H1 (cell line): Measurements from ENCODE around the gene FOXF1.
A peak's percentile ranks its signal among the peaks of the same experiment; 100 is the strongest.

Source experiments
- BCL11A ChIP-seq, 2 experiments: IDR thresholded peaks; one replicate each; pipeline ENCODE4 v1.6.1; 2011; ENCODE audit warnings: low read depth in 2 of 2, low read length in 2 of 2, mild to moderate bottlenecking in 2 of 2
- EZH2 ChIP-seq: fragments of 200-600 bp; sonication (generic); IDR thresholded peaks from 2 replicates; pipeline ENCODE4 v1.7.1; 2012; ENCODE audit warnings: low read depth, mild to moderate bottlenecking, moderate library complexity, low read length, inconsistent platforms; ENCODE audit not compliant: severe bottlenecking
- KDM1A ChIP-seq: fragments of 200-600, 300-600 bp; sonication (generic); IDR thresholded peaks from 2 replicates; pipeline ENCODE4 v1.7.1; 2016; ENCODE audit warnings: mild to moderate bottlenecking, low read length, borderline replicate concordance
- POLR2A ChIP-seq, 2 experiments: IDR thresholded peaks; 1 replicate in 1 of 2; 2 replicates in 1 of 2; pipeline ENCODE4 v1.6.1; 2011; ENCODE audit warnings: low read depth in 2 of 2, low read length in 2 of 2, mild to moderate bottlenecking in 2 of 2; ENCODE audit errors: control extremely low read depth in 1 of 2
- POU5F1 ChIP-seq: IDR thresholded peaks from 2 replicates; pipeline ENCODE4 v1.6.1; 2011; ENCODE audit warnings: low read depth, mild to moderate bottlenecking, low read length, moderate library complexity
- SP1 ChIP-seq: IDR thresholded peaks from 2 replicates; pipeline ENCODE4 v1.6.1; 2011; ENCODE audit warnings: low read depth, low read length
- SP4 ChIP-seq: IDR thresholded peaks from 2 replicates; pipeline ENCODE4 v1.6.1; 2012; ENCODE audit warnings: low read length, inconsistent platforms
- SRF ChIP-seq: IDR thresholded peaks from 2 replicates; pipeline ENCODE4 v1.6.1; 2011; ENCODE audit warnings: mild to moderate bottlenecking, low read depth, low read length, moderate library complexity
- SUZ12 ChIP-seq: fragments of 200-600 bp; sonication (generic); IDR thresholded peaks from 2 replicates; pipeline ENCODE4 v1.6.1; 2012; ENCODE audit warnings: mild to moderate bottlenecking, inconsistent platforms, low read length, moderate library complexity, mixed read lengths
- TAF1 ChIP-seq: IDR thresholded peaks from 2 replicates; pipeline ENCODE4 v1.6.1; 2011; ENCODE audit warnings: mild to moderate bottlenecking, low read depth, low read length
- TCF12 ChIP-seq: IDR thresholded peaks from 2 replicates; pipeline ENCODE4 v1.6.1; 2011; ENCODE audit warnings: low read depth, mild to moderate bottlenecking, low read length
- ZNF274 ChIP-seq: IDR thresholded peaks from 2 replicates; pipeline ENCODE4 v1.7.0; 2012; ENCODE audit warnings: low read length, borderline replicate concordance; ENCODE audit errors: extremely low read depth
- TF ChIP-seq, protein P1 (sequence below), 3 experiments: IDR thresholded peaks; 1 replicate in 2 of 3; 2 replicates in 1 of 3; pipeline versions ENCODE4 v1.5.1 to v1.6.1; 2011; ENCODE audit warnings: low read length in 3 of 3, mild to moderate bottlenecking in 3 of 3, inconsistent platforms in 2 of 3, low read depth in 1 of 3, moderate library complexity in 1 of 3; ENCODE audit not compliant: insufficient read depth in 1 of 3; ENCODE audit errors: control extremely low read depth in 1 of 3
- TF ChIP-seq, protein P2 (sequence below): IDR thresholded peaks from 2 replicates; pipeline ENCODE4 v1.6.1; 2011; ENCODE audit warnings: low read length, improper control_type of control experiment

DNA sequence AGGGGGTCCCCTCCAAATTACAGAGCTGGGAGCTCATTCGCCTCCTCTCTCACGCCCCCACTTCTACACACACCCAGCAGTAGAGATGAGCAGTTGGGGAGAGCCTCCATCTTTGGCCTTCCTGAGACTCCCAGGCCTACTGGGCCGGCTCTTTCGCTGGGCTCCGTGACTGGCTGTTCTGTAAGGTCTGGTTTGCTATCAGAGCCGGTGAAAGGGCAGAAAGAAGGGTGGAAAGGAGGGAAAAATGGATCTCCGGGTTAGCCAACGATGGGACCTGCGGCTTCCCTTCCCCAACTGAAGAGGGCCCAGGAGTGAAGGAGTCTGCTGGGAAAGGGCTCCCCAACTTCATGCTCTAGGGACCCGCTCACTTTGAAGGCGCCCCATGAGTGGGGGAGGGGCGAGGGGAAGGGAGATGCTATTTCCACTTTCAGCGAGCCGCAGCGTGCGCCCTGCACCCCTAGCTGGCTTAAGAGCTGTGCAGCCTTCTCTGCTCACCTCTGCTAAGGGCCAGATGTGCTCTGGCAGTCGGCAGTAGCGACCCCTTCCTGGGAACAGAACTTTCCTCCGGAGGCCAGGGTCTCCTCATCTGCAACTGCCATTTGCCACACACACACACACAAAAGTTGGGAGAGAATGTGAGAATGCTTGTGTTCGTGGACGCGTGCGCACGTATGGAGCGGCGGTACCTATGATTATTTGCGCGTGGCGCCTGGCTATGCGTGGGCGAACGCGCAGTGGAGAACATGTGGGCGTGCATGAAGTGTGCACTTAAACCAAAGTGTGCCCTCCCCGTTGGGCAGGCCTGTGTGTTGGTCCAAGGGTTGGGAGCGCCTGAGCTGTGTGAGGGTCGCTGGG is 2.9 kb upstream of the FOXF1 start:
- no peak for TF ChIP-seq SRF
- TF ChIP-seq, protein P1, sequence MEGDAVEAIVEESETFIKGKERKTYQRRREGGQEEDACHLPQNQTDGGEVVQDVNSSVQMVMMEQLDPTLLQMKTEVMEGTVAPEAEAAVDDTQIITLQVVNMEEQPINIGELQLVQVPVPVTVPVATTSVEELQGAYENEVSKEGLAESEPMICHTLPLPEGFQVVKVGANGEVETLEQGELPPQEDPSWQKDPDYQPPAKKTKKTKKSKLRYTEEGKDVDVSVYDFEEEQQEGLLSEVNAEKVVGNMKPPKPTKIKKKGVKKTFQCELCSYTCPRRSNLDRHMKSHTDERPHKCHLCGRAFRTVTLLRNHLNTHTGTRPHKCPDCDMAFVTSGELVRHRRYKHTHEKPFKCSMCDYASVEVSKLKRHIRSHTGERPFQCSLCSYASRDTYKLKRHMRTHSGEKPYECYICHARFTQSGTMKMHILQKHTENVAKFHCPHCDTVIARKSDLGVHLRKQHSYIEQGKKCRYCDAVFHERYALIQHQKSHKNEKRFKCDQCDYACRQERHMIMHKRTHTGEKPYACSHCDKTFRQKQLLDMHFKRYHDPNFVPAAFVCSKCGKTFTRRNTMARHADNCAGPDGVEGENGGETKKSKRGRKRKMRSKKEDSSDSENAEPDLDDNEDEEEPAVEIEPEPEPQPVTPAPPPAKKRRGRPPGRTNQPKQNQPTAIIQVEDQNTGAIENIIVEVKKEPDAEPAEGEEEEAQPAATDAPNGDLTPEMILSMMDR (IDR thresholded peaks at IDR 0.05; ENCODE audit: control extremely low read depth in 1 of 3, insufficient read depth in 1 of 3, low read depth in 1 of 3, low read length in 3 of 3) = no peak
- TF ChIP-seq TCF12 = no peak
- TF ChIP-seq SP4 = no peak
- TF ChIP-seq POLR2A (IDR thresholded peaks at IDR 0.05; ENCODE audit: control extremely low read depth in 1 of 2, low read depth in 2 of 2, low read length in 2 of 2) = no peak
- TF ChIP-seq BCL11A (IDR thresholded peaks at IDR 0.05; ENCODE audit: low read depth in 2 of 2, low read length in 2 of 2) = no peak
- TF ChIP-seq, protein P2, sequence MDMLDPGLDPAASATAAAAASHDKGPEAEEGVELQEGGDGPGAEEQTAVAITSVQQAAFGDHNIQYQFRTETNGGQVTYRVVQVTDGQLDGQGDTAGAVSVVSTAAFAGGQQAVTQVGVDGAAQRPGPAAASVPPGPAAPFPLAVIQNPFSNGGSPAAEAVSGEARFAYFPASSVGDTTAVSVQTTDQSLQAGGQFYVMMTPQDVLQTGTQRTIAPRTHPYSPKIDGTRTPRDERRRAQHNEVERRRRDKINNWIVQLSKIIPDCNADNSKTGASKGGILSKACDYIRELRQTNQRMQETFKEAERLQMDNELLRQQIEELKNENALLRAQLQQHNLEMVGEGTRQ = no peak
- TF ChIP-seq POU5F1 = no peak
- peak; percentile 83; the same call in 1 of the 2 replicates for TF ChIP-seq SUZ12
- peak; percentile 95 for TF ChIP-seq EZH2
- TF ChIP-seq KDM1A = no peak
- no peak for TF ChIP-seq TAF1
- no peak for TF ChIP-seq SP1
- TF ChIP-seq ZNF274 = no peak
